CD4-positive, alpha-beta T cell treated with Interleukin-4 for 4 hours (primary cell): Measurements from ENCODE around the gene STARD10.

ENCODE experiments used
- DNase-seq: peaks from one replicate; pipeline ENCODE4 v3.0.0-alpha.2; 2020

The STARD10 gene, protein sequence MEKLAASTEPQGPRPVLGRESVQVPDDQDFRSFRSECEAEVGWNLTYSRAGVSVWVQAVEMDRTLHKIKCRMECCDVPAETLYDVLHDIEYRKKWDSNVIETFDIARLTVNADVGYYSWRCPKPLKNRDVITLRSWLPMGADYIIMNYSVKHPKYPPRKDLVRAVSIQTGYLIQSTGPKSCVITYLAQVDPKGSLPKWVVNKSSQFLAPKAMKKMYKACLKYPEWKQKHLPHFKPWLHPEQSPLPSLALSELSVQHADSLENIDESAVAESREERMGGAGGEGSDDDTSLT

DNA sequence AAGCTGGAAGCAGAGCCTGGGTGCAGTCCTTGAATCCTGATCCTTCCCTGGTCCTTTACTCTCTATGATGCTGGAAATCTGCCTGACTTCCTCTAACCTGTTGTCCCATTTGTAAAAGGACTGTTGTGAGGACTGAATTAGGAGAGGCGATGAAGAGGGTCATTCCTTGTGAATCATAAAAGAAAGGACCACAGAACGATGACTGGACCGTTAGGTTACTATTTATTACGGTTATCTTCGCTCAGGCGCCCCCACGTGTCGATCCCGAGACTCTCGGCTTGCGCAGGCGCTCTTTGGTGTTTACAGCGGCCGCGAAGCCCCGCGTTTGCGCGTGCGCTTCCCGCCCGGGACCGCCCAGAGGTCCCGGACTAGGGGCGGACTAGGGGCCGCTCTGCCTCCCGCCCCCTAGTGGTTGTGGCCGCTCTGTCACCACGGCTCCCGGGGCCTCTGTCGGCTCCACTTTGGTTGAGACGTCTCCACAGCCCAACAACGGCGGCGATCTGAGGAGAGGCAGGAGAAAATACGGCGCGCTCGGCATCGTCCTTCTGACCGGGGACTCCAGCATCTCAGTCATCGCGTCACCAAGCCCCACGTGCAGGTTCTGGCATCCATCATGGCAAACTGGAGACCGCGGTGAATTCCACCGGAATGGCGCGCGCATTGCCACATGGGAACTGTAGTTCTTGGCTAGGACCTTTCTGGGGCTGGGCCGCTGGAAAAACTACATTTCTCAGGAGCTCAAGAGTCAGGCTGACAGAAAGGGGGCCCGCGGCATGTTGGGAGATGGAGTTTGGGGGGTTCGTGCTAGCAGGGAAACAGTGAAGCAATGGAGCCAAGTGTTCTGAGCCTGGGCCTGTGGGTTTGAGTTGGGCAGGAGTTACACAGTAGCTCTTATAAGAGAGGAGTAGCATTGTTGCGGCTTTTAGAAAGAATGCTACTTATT is at the start of gene STARD10:
Gene STARD10 (minus strand): TSS at position 623 of the 943 bp plus-strand sequence. CDS start 12,866 bp downstream, outside the sequence.
- DNase-seq, result peak; percentile 93

DNA sequence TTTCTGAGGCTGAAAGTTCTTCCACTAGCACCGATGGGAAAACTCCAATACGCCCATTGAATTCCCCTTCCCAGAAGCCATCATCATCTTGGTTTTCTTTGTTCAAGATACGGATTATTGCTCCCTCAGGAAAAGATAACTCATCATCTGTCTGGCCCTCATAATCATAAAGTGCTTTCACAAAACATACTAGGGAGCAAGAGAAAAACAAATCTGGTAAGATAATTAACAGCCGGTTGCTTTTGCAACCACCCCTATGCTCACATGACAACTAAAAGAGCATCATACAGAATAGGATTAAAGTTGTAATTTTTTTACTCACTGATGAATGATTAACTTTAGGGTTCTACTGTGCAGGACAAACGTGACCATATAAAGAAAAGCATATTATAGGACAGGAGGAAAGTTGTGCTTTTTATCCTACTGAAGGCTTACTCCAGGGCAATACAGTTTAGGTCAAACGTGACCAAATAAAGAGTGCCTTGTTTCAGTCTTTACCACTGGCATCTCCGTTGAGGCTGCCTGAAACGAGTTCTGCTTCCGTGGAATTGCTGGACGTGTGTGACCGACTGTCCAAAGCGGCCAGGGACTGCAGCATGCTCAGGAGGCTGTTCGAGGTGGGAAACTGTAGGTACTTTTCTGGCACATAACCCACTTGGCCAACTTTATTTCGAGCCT is 48.9 kb upstream of the STARD10 start:
- DNase-seq, result no peak

DNA sequence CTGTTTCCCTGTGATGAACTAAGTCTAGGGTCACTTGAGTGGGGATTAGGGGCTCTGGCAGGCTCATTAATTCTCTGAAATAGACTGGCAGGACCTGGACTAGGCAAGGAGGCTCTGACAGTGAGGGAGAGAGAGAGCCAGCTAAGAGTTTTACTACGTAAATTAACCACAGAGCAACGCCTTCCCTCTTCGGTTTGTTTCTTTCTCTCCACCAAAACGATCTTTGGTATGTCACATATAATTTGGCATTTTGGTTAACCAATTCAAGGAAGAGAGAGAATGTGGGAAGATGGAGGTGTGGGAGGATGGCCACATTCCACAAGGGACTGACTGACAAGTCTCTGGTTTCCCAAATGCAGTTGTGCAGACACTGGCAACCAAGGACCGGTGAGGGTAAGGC is 48.3 kb upstream of the STARD10 start:
- DNase-seq, result no peak

DNA sequence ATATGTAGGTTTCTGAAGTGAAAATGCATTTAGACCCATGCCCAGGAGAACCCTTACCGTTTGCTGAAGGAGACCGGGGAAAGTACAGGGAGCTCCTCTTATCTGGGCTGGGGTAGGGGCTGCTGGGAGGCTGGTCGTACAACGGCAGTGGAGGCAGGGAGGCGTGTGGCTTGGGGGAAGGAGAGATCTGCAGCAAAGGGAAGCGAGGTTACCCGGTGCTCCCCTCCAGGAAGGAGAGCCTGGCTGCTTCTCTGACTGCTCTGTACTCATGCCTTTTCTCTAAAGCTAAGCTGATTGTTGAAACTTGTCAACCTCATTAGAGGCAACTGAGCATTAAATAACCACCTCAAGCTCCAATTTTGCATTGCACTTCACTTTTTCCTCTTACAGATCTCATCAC is 47.5 kb upstream of the STARD10 start:
- no peak for DNase-seq

DNA sequence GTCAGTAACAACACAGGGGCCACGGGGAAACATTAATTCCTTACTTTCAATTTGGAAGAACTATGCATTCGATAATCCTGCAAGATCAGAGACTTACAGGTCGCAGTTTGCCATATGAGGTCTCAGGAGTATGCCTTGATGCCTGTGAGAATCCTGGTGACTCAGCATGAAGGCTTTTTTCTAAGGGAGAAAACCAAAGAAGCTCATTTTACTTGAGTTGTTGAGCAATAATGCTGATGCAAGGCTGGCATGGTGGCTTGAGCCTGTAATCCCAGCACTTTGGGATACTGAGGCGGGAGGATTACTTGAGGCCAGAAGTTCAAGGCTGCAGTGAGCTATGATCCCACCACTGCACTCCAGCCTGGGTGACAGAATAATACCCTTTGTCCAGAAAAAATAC is 46.9 kb upstream of the STARD10 start:
- DNase-seq, result no peak

DNA sequence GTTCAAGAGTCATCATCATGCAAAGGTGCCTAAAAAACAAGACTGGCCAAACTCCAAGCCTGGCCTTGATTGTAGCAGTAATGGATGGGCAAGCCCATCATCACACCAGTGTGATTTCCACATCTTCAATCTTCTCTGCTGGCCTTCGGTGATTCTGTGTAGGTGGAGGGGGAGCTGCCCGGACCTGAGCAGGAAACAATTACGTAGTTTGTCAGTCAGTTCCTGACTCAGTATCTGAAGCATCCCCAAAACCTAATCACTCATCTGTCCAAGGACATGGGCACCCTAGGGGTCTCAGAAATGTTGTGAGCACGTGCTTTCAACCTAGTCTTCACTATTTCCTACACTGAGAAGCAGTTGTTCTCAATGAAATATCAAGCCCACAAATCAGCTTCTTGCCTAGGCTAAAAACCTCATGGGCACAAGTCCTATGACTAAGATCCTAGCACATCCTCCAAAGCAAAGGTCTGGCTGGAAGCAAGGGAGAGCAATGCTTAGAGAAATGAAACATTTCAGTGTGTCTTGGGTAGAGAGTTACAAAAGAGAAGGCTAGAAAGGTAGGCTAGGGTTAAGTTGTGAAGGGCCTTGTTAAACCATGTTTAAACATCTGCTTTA is 45.0 kb upstream of the STARD10 start:
- DNase-seq, result no peak

DNA sequence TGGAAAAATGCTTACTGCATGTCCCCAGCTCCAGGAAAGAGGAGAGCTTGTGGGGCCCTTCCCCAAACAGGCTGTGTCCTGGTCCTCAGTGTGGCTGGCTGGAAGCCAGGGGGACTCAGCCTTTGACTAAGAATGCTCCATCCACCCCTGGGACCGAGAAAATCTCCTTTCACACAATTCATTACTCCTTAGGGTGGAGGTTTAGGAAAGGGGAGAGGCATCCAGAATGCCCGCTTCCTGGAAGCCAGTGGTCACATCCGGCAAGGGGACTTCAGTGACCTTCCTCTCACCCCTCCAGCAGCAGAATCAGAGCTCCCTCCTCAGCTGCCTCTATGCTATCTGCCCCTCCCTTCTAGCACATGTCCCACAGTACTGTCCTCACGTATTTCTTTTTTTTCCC is 42.3 kb upstream of the STARD10 start:
- DNase-seq, result no peak

DNA sequence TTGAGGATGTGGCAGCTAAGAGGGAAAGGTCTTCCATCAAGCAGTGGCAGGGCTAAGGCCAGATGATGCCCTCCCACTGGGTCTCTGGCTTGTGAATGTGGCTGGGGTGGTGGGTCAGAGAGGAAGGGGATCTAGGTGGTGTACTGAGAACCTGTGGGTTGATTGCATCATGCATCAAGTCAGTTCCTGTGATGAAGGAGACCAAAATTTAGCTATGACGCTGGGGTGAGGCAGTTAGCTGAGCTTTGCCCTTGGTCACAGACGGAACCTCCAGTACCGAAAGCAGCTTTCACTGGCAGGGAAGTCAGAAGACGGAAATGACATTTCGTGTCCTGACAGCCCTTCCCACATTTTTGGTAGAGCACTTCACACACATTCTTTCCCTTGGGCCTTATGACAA is 41.1 kb upstream of the STARD10 start:
- DNase-seq, result peak; percentile 10

DNA sequence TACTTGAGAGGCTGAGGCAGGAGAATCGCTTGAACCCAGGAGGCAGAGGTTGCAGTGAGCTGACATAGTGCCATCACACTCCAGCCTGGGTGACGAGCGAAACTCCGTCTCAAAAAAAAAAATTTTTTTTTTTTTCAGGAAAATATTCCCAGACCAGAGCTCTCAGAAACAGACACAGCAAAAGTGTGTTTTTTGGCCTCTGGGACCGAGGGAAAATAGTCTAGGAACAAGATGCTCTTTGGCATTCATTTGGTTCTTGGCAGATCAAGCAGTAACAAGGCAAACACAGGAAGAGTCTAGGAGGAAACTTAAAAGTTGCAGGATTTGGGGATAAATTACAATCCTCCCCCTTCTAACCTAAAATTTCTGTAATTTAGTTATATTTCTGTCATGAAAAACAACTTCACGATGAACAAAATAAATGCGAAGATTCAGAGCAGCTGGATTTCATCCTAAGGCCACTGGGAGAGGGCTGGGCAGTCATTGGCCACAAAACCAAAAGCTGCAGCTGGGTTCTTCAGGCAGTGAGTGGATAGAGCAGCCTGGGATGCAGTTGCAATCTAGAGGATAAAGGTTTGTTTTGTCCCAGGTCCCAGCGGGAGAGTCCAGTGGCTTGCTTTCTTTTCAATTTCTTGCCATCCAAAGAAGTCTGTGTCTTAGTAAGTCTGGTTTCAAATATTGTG is 40.1 kb upstream of the STARD10 start:
- DNase-seq, result no peak

DNA sequence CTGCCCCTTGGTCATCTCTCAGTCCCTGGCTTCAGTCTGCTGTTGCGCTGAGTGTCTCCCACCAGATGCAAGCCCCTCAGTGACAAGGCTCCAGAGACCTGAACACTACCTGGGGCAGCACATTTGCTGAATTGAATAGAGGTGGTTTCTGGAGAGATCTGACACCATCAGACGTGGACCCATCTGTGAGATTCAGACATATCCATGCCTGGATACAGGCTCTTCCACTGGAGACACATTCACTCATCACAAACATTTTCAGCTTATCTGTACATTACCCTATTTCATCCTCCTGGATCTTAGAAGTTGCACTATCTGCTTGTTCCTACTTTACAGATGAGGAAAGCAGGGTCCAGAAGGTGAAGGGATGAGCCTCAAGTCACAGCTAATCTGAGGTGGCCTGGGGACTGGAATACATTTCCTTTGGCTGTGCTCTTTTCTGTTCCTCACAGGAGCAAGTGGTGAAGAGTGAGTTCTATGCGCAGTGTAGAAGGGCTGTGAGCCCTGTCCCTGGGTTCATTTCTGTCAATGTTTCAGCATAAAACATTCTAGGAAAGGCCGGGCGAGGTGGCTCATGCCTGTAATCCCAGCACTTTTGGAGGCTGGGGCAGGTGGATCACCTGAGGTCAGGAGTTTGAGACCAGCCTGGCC is 39.4 kb upstream of the STARD10 start:
- DNase-seq, result no peak

DNA sequence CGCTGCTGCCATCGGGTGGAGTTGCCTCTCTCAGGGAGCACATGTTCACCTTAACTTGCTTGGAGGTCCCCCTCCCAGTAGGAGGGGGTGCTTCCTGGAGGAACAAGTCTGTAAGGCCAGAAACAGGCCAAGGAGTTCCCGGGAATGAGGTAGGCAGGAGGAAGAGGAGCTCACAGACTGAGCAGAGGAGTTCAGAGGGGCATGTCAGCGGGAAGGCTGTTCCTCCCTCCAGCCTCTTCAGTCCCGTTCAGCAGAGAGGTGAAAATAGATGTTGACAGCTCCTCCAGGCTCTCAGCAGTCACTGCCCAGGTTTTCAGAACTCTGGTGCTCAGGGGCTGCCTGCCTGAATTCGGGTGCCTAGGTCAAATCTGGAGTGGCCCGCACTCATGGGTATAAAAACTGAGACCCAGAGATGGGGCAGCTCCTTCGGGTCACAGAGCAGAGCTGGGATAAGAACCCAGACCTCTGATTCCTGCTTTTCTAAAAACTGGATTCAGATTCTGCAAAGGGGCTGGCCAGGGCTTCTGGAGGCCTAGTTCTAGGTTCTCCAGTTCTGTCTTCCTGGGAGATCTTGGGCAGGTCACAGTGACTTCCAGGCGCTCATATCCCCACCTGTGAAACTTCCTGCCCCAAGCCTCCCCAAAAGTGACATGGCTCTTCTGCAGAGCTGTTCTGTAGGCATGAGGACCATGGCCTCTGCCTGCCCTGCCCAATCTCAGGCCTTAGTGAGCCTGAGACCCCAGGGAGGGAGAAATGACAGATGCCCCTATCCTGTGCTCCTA is 38.6 kb upstream of the STARD10 start:
- no peak for DNase-seq

DNA sequence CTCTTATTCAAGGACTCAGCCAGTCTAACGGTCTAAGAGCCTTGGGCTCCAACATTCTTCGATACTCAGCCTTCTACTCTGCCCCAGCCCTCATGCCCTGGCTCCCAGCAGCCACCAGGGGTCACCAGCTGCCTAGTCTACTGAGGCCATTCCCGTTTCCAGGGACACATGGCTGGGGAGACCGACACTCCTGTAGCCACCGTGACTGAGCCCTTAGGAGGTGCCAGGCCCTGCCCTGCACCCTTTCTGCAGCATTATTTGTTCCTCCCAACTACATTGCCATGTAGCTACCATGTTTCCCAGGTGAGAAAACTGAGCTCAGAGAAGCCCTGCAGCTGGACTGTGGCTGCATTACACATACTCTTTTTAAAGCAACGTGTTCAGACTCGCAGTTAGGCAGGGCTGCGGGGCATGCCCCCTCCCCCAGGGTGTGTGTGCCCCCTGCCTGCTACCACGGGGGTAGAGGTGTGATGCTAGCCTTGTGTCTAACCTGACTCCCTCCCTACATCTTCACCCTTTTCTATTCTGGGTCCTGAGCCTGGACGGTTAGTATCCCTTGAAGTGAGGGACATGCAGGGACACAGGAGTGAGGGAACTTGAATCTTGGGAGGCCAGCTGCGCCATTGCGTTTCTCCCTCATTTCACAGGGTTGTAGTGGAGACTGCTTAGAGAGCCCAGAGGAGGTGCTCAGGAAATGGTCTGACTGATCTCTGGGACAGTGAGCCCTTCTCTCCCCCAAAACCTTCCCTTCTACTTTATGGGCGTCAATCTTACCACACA is 37.9 kb upstream of the STARD10 start:
- peak; percentile 46 for DNase-seq

DNA sequence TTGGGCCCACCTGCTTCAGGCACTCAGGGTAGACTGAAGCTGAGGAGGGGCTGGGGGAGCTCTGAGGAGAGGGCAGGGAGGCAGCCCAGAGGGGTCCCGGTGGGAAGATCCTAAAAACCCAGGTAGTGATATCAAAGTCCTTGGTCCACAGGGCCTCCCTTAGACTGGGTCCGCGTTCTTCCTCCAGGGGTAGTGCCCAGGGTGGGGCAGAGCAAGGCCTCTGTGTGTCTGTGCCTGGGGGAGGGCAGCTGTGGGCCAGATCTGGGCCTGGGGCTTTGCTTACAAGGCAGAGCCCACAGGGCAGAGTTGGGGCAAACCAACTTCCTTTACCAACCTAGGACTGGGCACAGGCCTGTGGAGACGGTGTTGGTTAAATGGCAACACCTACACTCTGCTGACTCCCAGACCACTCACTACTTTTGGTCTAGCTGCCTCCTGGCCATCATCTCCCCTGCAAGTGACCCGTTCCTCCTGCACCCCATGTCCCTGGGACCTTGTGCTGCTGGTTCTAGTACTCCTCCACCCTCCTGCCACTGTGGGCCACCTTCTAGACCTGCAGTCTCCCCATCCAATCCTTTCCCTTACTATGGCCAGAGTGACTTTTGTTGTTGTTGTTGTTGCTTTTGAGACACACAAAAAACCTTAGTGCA is 36.2 kb upstream of the STARD10 start:
- DNase-seq, result no peak

DNA sequence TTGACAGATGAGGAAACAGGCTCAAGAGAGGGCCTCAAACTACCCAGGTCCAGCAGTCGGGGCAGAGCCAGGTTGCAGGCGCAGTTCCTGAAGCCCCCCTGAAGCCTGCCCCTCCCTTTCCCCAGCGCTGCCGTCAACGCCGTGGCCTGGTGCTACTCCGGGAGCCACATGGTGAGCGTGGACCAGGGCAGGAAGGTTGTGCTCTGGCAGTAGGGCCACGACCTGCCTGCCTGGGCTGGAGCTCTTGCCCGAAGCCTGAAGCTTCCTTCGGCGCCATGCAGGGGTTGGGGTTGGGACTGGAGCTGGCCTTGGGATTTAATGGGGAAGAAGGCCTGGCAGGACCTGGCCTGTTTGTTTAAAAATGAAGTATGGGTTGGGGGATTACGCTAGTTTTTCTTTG is 35.3 kb upstream of the STARD10 start:
- no peak for DNase-seq

DNA sequence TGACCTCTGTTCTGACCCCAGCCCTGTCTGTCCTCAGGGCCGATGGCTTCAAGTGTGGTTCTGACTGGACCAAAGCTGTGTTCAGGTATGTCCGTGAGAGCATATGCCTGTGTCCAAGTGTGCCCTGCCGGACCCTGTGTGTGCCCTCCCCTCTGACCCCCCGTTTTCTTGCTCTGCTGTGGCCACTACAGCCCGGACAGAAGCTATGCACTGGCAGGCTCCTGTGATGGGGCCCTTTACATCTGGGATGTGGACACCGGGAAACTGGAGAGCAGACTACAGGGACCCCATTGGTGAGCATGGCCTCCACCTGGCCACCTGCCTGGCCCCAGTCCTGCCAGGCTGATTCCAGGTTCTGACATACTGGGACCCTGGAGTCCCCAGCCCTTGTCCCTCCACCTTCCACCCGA is 34.9 kb upstream of the STARD10 start:
- no peak for DNase-seq

DNA sequence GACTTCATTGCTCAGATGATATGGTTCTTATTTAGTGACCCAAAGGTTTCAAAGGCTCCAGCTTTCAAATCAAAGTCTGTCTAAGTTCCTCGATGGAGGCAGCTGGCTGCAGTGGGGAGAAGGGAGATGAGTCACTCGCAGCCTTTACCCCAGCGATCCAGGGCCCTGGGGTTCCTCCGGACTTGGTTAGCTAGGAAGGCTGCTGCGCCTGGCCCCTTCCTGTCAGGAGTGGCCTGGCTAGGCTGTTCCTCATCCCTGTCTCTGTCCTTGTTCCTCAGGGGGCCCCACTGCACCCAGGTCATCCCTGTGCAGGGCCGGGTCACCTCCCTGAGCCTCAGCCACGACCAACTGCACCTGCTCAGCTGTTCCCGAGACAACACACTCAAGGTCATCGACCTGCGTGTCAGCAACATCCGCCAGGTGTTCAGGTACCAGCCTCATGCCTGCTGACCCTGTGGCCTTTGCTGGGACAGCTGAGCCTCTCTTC is 34.3 kb upstream of the STARD10 start:
- no peak for DNase-seq

DNA sequence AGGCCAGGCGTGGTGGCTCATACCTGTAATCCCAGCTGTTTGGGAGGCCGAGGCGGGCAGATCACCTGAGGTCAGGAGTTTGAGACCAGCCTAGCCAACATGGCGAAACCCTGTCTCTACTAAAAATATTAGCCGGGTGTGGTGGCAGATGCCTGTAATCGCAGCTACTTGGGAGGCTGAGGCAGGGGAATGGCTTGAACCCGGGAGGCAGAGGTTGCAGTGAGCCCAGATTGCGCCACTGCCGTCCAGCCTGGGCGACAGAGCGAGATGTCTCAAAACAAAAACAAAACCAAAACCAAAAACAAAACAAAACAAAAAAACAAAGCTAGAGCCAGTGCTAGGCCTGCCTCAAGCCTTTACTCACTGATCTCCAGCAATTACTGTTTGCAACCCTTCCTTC is 33.8 kb upstream of the STARD10 start:
- DNase-seq, result peak; percentile 21

DNA sequence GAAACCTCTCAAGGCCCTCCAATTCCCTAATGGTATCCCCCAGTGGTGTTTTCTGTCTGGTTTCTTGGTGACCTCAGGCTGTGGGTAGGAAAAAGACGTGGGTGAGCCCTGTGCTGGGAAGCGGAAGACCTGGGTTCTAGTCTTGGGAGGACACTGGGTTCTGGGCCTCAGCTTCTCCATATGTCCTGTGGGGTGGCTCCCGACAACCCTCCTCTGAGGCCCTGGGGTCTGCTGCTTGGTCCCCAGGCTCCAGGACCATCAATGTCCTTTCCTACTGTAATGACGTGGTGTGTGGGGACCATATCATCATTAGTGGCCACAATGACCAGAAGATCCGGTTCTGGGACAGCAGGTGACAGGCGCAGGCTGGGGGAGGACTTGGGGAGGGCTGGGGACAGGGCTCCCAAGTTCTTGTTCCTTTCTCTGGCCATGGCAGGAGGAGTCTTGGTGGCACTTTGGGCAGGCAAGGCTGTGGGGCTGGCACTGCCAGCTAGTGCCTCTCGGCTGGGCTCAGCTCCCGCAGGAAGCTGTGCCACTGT is 33.2 kb upstream of the STARD10 start:
- DNase-seq, result no peak
